Astrocyte (in vitro differentiated cells and primary cell): ENCODE results near the gene CRHR2.

Experiments
- EZH2 ChIP-seq: IDR thresholded peaks from 2 replicates; pipeline ENCODE4 v1.6.1; 2012; ENCODE audit warnings: mild to moderate bottlenecking, low read length, inconsistent platforms; ENCODE audit not compliant: insufficient read depth
- TF ChIP-seq, protein P1 (sequence below): IDR thresholded peaks from 2 replicates; pipeline ENCODE4 v1.5.1; 2011; ENCODE audit warnings: low read depth, mild to moderate bottlenecking, inconsistent platforms, low read length, moderate library complexity; ENCODE audit not compliant: insufficient read depth

DNA sequence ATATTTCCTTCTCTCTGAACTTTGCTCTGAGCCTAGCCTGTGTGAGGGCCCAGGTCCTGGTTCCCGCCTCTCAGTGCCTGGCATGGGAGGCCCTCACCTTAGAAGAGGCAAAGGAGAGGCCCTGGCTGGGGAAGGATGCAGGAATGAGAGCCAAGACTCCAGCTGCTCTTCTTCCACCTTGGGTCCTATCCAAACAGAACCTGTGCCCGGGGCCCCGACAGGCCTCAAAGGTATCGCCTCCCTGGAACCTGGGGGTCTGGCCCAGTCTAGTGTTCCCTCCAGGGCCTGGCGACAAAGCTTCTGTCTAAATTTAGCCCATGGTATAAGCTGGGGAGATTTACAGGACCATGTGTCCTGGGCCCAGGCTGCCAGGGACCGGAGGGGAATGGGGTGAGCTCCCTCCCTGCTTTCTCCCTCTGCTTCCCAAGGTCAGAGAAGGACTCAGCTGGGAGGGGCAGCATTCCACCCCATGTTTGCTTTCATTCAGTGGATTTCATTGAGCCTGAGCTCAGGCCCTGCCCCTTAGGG is 12.0 kb upstream of the CRHR2 start:
- TF ChIP-seq, protein P1, sequence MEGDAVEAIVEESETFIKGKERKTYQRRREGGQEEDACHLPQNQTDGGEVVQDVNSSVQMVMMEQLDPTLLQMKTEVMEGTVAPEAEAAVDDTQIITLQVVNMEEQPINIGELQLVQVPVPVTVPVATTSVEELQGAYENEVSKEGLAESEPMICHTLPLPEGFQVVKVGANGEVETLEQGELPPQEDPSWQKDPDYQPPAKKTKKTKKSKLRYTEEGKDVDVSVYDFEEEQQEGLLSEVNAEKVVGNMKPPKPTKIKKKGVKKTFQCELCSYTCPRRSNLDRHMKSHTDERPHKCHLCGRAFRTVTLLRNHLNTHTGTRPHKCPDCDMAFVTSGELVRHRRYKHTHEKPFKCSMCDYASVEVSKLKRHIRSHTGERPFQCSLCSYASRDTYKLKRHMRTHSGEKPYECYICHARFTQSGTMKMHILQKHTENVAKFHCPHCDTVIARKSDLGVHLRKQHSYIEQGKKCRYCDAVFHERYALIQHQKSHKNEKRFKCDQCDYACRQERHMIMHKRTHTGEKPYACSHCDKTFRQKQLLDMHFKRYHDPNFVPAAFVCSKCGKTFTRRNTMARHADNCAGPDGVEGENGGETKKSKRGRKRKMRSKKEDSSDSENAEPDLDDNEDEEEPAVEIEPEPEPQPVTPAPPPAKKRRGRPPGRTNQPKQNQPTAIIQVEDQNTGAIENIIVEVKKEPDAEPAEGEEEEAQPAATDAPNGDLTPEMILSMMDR: no peak
- TF ChIP-seq EZH2: no peak
